H9 (cell line): Measurements from ENCODE around the gene SGCD. TPM values are rescaled to one million over a fixed set of nuclear protein-coding genes. Genes with fewer than 3 reads are reported as not detected.

ENCODE experiments used
- DNase-seq: peaks from one replicate; pipeline ENCODE4 v3.0.0-alpha.2; 2017
- H2AFZ ChIP-seq: one replicate; pipeline ENCODE4 v1.6.1; 2013; ENCODE audit warnings: mild to moderate bottlenecking, low read length, control low read depth, moderate library complexity
- H2AK5ac ChIP-seq: 2 replicates; pipeline ENCODE4 v1.6.1; 2013; ENCODE audit warnings: low read length, control low read depth, mixed read lengths; ENCODE audit not compliant: insufficient read length
- H2BK120ac ChIP-seq: one replicate; pipeline ENCODE4 v1.6.1; 2013; ENCODE audit warnings: low read depth, mild to moderate bottlenecking, low read length, control low read depth, inconsistent platforms; ENCODE audit not compliant: poor library complexity, severe bottlenecking
- H2BK12ac ChIP-seq: 2 replicates; pipeline ENCODE4 v1.6.1; 2013; ENCODE audit warnings: low read length, control low read depth, mixed read lengths, low read depth; ENCODE audit not compliant: insufficient read length
- H2BK15ac ChIP-seq: 2 replicates; pipeline ENCODE4 v1.6.1; 2013; ENCODE audit warnings: low read depth, low read length, control low read depth
- H2BK20ac ChIP-seq: one replicate; pipeline ENCODE4 v1.6.1; 2013; ENCODE audit warnings: low read depth, mild to moderate bottlenecking, low read length, control low read depth, inconsistent platforms; ENCODE audit not compliant: poor library complexity, severe bottlenecking
- H2BK5ac ChIP-seq: 2 replicates; pipeline ENCODE4 v1.6.1; 2013; ENCODE audit warnings: low read length, control low read depth, mixed read lengths; ENCODE audit not compliant: insufficient read length
- H3K14ac ChIP-seq: 2 replicates; pipeline ENCODE4 v1.6.1; 2013; ENCODE audit warnings: low read length, control low read depth; ENCODE audit not compliant: insufficient read depth
- H3K18ac ChIP-seq: 2 replicates; pipeline ENCODE4 v1.6.1; 2013; ENCODE audit warnings: low read depth, mild to moderate bottlenecking, mixed read lengths, low read length, control low read depth; ENCODE audit not compliant: insufficient read length
- H3K23ac ChIP-seq: 2 replicates; pipeline ENCODE4 v1.6.1; 2013; ENCODE audit warnings: low read length, control low read depth, mixed read lengths, low read depth; ENCODE audit not compliant: insufficient read length
- H3K23me2 ChIP-seq: 2 replicates; pipeline ENCODE4 v1.6.1; 2013; ENCODE audit warnings: low read depth, mild to moderate bottlenecking, mixed read lengths, low read length, control low read depth; ENCODE audit not compliant: insufficient read length, poor library complexity, severe bottlenecking
- H3K27ac ChIP-seq: 2 replicates; pipeline ENCODE4 v1.5.1; 2013; ENCODE audit warnings: low read length, control low read depth, mixed read lengths, low read depth; ENCODE audit not compliant: insufficient read length
- H3K27me3 ChIP-seq: 2 replicates; pipeline ENCODE4 v1.6.1; 2013; ENCODE audit warnings: low read length, control low read depth, inconsistent platforms; ENCODE audit not compliant: insufficient read depth
- H3K4ac ChIP-seq: 2 replicates; pipeline ENCODE4 v1.6.1; 2013; ENCODE audit warnings: low read depth, mild to moderate bottlenecking, control low read depth, inconsistent platforms, low read length, moderate library complexity
- H3K4me1 ChIP-seq: 2 replicates; pipeline ENCODE4 v1.6.1; 2013; ENCODE audit warnings: low read length, control low read depth, inconsistent platforms; ENCODE audit not compliant: insufficient read depth
- H3K4me2 ChIP-seq: 2 replicates; pipeline ENCODE4 v1.6.1; 2013; ENCODE audit warnings: low read length, control low read depth, mixed read lengths; ENCODE audit not compliant: insufficient read length, insufficient read depth
- H3K56ac ChIP-seq: 2 replicates; pipeline ENCODE4 v1.6.1; 2013; ENCODE audit warnings: low read depth, mild to moderate bottlenecking, mixed read lengths, low read length, control low read depth; ENCODE audit not compliant: insufficient read length
- H3K79me1 ChIP-seq: 2 replicates; pipeline ENCODE4 v1.6.1; 2013; ENCODE audit warnings: low read depth, mild to moderate bottlenecking, moderate library complexity, low read length, control low read depth, inconsistent platforms; ENCODE audit not compliant: insufficient read depth, poor library complexity, severe bottlenecking
- H3K79me2 ChIP-seq: 2 replicates; pipeline ENCODE4 v1.6.1; 2013; ENCODE audit warnings: low read length, control low read depth, inconsistent platforms; ENCODE audit not compliant: insufficient read depth
- H3K9ac ChIP-seq: 2 replicates; pipeline ENCODE4 v1.6.1; 2013; ENCODE audit warnings: low read length, control low read depth, mixed read lengths; ENCODE audit not compliant: insufficient read length; ENCODE audit errors: extremely low read depth
- H3K9me3 ChIP-seq: one replicate; pipeline ENCODE4 v1.6.1; 2013; ENCODE audit warnings: low read depth, low read length, inconsistent platforms; ENCODE audit not compliant: control insufficient read depth
- H3T11ph ChIP-seq: one replicate; pipeline ENCODE4 v1.6.1; 2013; ENCODE audit warnings: mild to moderate bottlenecking, low read length, control low read depth, inconsistent platforms
- H4K20me1 ChIP-seq: one replicate; pipeline ENCODE4 v1.6.1; 2013; ENCODE audit not compliant: control insufficient read depth, insufficient read length, insufficient read depth
- H4K5ac ChIP-seq: 2 replicates; pipeline ENCODE4 v1.6.1; 2013; ENCODE audit warnings: low read depth, mild to moderate bottlenecking, mixed read lengths, low read length, control low read depth; ENCODE audit not compliant: insufficient read length
- H4K8ac ChIP-seq: replicated peaks from 2 replicates; pipeline ENCODE4 v1.6.1; 2013; ENCODE audit warnings: low read length, control low read depth, mixed read lengths, low read depth; ENCODE audit not compliant: insufficient read length
- H4K91ac ChIP-seq: 2 replicates; pipeline ENCODE4 v1.6.1; 2013; ENCODE audit warnings: low read depth, mild to moderate bottlenecking, moderate library complexity, mixed read lengths, low read length, control low read depth; ENCODE audit not compliant: insufficient read length
- H3K27ac Mint-ChIP-seq, 3 experiments: 2 replicates in 2 of 3; 3 replicates in 1 of 3; pipeline ENCODE4 v1.8.0; 2020 to 2021; ENCODE audit warnings: mixed read lengths in 3 of 3, mild to moderate bottlenecking in 1 of 3, moderate library complexity in 1 of 3
- H3K27me3 Mint-ChIP-seq: 2 replicates; pipeline ENCODE4 v1.8.0; 2021; ENCODE audit warnings: low read depth, mild to moderate bottlenecking, moderate library complexity, mixed read lengths
- H3K36me3 Mint-ChIP-seq, 3 experiments: 2 replicates in 2 of 3; 3 replicates in 1 of 3; pipeline ENCODE4 v1.8.0; 2020 to 2021; ENCODE audit warnings: low read depth in 3 of 3, mixed read lengths in 3 of 3; ENCODE audit not compliant: insufficient read depth in 1 of 3
- H3K4me1 Mint-ChIP-seq, 2 experiments: 2 replicates each; pipeline ENCODE4 v1.8.0; 2020; ENCODE audit warnings: mixed read lengths in 2 of 2
- H3K4me3 Mint-ChIP-seq, 2 experiments: 2 replicates in 1 of 2; 3 replicates in 1 of 2; pipeline ENCODE4 v1.8.0; 2020 to 2021; ENCODE audit warnings: mild to moderate bottlenecking in 2 of 2, mixed read lengths in 2 of 2, moderate library complexity in 1 of 2
- H3K9me3 Mint-ChIP-seq, 2 experiments: 2 replicates in 1 of 2; 3 replicates in 1 of 2; pipeline ENCODE4 v1.8.0; 2020; ENCODE audit warnings: mild to moderate bottlenecking in 2 of 2, mixed read lengths in 2 of 2, moderate library complexity in 1 of 2
- CTCF ChIP-seq: fragments of 200-600 bp; sonication (generic); conservative IDR thresholded peaks from 3 replicates; pipeline ENCODE4 v1.8.0; 2021; ENCODE audit warnings: antibody characterized with exemption, mild to moderate bottlenecking
- WGBS: extraction: QIAGEN DNeasy Blood & Tissue Kit; methylation state at CpG from one replicate; pipeline ENCODE4 v1.1.7; 2013; ENCODE audit warnings: missing lambda C conversion rate, low lambda C conversion rate, mixed read lengths; ENCODE audit not compliant: insufficient read length; ENCODE audit errors: extremely low coverage; 5-methylcytosine and 5-hydroxymethylcytosine counted together
- total RNA-seq: library from RNA; stranded (reverse); gene quantifications from 2 replicates; pipeline ENCODE4 v1.2.1, GENCODE V29; 2021

SGCD gene
- total RNA-seq, 1 experiment from 2014 or later: 0.11 TPM

DNA sequence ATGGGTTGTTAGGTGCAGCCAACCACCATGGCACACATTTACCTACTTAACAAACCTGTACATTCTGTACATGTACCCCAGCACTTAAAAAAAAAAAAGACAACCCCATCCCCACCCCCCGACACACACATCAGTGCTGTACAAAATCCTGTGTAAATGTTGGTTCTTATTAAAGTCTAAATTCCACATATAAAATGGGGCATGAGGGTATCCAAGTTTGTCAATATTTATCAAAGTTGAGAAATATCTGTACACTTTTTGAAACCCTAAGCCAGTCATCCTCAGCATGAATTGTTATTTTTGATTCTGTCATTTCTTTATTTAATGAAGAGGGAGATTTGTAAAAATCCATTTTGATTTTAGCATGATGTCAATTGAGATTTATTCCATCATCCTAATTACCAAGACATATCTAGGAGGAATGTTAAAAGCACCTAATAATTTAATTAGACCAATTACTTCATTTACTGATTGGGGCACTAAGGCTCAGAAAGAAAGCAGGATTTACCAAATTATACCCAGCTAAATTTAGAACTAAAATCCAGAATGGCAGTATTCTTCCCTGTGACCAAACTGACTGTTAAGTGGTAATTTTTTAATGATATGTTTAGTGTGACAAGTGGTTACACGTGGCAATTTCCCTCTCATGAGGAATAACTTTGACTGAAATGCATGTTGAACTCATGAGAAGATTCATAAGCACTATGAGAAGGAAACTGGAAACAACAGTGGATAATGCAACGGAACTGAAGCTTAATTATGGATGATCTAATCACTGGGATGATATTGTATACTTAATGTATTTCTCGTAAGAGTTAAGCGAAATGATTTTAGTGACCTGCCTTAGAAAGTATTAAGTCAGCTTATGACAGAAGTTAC is 195.9 kb downstream of the SGCD start:
- H3K4me3 Mint-ChIP-seq: no peak overlapping the region
- no peaks in the 10 kb centered on the region for H3K23me2 ChIP-seq
- no CpG with 5 or more reads among the region's 5 CpGs for WGBS

More for the DNA sequence above, 195.9 kb downstream of the SGCD start:
- Histone ChIP-seq H3K9ac (no peak overlapping the region), H4K5ac (no peak overlapping the region), H3K4me2 (no peak overlapping the region), H2AK5ac (no peak overlapping the region), H2BK120ac (no peak overlapping the region), H3K23ac (no peak overlapping the region), H2BK12ac (no peak overlapping the region), H3K18ac (no peak overlapping the region), H3K9me3 (no peaks in the 10 kb centered on the region), H2BK20ac (no peak overlapping the region), H4K8ac (no peak overlapping the region), H3K4me1 (no peaks in the 10 kb centered on the region), H3K27me3 (no peaks in the 10 kb centered on the region), H3K79me2 (no peaks in the 10 kb centered on the region), H4K20me1 (no peaks in the 10 kb centered on the region), H3K56ac (no peak overlapping the region), H3T11ph (no peak overlapping the region), H3K27ac (no peak overlapping the region), H2AFZ (no peak overlapping the region), H3K79me1 (no peaks in the 10 kb centered on the region), H4K91ac (no peak overlapping the region), H3K4ac (no peak overlapping the region), H3K14ac (no peak overlapping the region), H2BK5ac (no peak overlapping the region), H2BK15ac (no peak overlapping the region)
- H3K4me1 Mint-ChIP-seq: no peaks in the 10 kb centered on the region
- peaks cover 10 to 12% of the 10 kb centered on the region in 2 experiments; a peak in 4 of 5 replicates for H3K9me3 Mint-ChIP-seq
- H3K27ac Mint-ChIP-seq: no peak overlapping the region
- peaks cover 3 to 8% (median 6%) of the 10 kb centered on the region in 3 experiments for H3K36me3 Mint-ChIP-seq
- DNase-seq: no peak
- H3K27me3 Mint-ChIP-seq: no peaks in the 10 kb centered on the region
- TF ChIP-seq CTCF: no peak
